ENCODE data around the gene SYNDIG1L. TPM values are rescaled to one million over a fixed set of nuclear protein-coding genes. Genes with fewer than 3 reads are reported as not detected.

The SYNDIG1L gene
- total and polyA plus RNA-seq, 2 of the 13 experiments (the other 11 are each of a cell fraction or from before 2014, with no cell fraction given), result 0.04 TPM; not detected in 1

GRCh38 chr14:74407801-74408154, 18.2 kb downstream of the SYNDIG1L start:
- no peak for ATAC-seq
- H3K27me3 ChIP-seq (ENCODE audit: control insufficient read depth in 1 of 2, insufficient read depth in 2 of 2, low read length in 2 of 2), result peaks cover 4 to 18% of the 10 kb centered on the region in 2 experiments; a peak in 3 of 5 replicates
- FAIRE-seq, result no peak
- no peaks in the 10 kb centered on the region for H4K20me1 ChIP-seq (ENCODE audit: insufficient read depth, low read length)
- intact Hi-C loops (cut with micrococcal nuclease; ENCODE audit: unreplicated experiment) (no loop called here), in situ Hi-C loops (cut with HindIII; ENCODE audit: extremely low pct_ligation_motif_present, low pct_unique_long_range_greater_than_20kb) (no loop called here)
- no peaks in the 10 kb centered on the region for H3K36me3 ChIP-seq (replicated peaks in 1 of 2; ENCODE audit: control insufficient read depth in 1 of 2, insufficient read depth in 2 of 2, low read length in 2 of 2)
- TF ChIP-seq ARID5B (CRISPR knock-in tag; IDR thresholded peaks at IDR 0.05) (no peak), ATF3 (CRISPR knock-in tag; IDR thresholded peaks at IDR 0.05) (no peak), ZNF660 (CRISPR knock-in tag; IDR thresholded peaks at IDR 0.05; ENCODE audit: borderline replicate concordance, low read depth) (no peak), MED8 (CRISPR knock-in tag; IDR thresholded peaks at IDR 0.05; ENCODE audit: insufficient replicate concordance) (no peak), ZFX (CRISPR knock-in tag; IDR thresholded peaks at IDR 0.05; ENCODE audit: low read depth) (no peak), MTERF4 (CRISPR knock-in tag; IDR thresholded peaks at IDR 0.05) (no peak), MAFK (conservative IDR thresholded peaks at IDR 0.05 in 1 of 2, IDR thresholded peaks at IDR 0.05 in 1 of 2; ENCODE audit: low read length in 2 of 2) (no peak), ZBTB38 (CRISPR knock-in tag; IDR thresholded peaks at IDR 0.05) (no peak), RBFOX2 (IDR thresholded peaks at IDR 0.05; ENCODE audit: low read depth, low read length) (no peak)
- H3K9me3 ChIP-seq (ENCODE audit: low read length), result no peaks in the 10 kb centered on the region
- H3K4me2 ChIP-seq (ENCODE audit: low read depth, low read length), result no peak overlapping the region
- H3K79me2 ChIP-seq (ENCODE audit: insufficient read depth, low read length), result no peaks in the 10 kb centered on the region
- DNase-seq (ENCODE audit: low spot score), result no peak
- ChIA-PET CTCF (ENCODE audit: low intra/inter-chr PET ratio, low total read pairs) (no interaction called here), POLR2A (no interaction called here)
- no peak overlapping the region for H3K27ac ChIP-seq (ENCODE audit: extremely low read length, insufficient read depth, low read length)
- no peak overlapping the region for H3K9ac ChIP-seq (ENCODE audit: insufficient read depth, low read depth, low read length)
- H2AFZ ChIP-seq (ENCODE audit: low read length), result no peak overlapping the region
- BruUV-seq (replicated peaks), result no TSS peak
- no peak overlapping the region for H3K4me3 ChIP-seq (replicated peaks in 1 of 3; ENCODE audit: insufficient read depth in 1 of 3, low read depth in 2 of 3, low read length in 3 of 3)
- no peaks in the 10 kb centered on the region for H3K4me1 ChIP-seq (ENCODE audit: insufficient read depth, low read length)
- 60% methylated on average over 3 of the region's 5 CpGs for WGBS (ENCODE audit: low lambda C conversion rate)
